ENCODE data around the gene PRSS23.

PRSS23 gene

DNA sequence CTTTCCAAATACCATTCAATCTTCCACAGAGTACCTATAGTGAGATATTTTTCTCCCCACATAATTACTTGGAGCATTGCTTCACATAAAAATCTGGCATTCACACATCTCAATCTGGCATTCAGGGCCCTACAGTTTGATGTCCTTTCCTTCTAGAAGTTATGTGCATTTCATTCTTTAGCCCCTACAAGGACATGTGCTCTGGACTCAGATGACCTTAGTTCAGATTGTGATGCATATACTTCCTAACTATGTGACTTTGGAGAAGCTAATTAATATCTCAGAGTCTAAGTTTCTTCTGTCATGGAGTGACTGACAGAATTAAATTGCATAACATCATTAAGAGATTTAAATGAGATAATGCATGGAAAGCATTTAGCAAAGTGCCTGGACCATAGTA is 25.9 kb upstream of the PRSS23 start:
- TF ChIP-seq, protein P1, sequence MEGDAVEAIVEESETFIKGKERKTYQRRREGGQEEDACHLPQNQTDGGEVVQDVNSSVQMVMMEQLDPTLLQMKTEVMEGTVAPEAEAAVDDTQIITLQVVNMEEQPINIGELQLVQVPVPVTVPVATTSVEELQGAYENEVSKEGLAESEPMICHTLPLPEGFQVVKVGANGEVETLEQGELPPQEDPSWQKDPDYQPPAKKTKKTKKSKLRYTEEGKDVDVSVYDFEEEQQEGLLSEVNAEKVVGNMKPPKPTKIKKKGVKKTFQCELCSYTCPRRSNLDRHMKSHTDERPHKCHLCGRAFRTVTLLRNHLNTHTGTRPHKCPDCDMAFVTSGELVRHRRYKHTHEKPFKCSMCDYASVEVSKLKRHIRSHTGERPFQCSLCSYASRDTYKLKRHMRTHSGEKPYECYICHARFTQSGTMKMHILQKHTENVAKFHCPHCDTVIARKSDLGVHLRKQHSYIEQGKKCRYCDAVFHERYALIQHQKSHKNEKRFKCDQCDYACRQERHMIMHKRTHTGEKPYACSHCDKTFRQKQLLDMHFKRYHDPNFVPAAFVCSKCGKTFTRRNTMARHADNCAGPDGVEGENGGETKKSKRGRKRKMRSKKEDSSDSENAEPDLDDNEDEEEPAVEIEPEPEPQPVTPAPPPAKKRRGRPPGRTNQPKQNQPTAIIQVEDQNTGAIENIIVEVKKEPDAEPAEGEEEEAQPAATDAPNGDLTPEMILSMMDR (IDR thresholded peaks at IDR 0.05; ENCODE audit: insufficient read depth, low read length, missing control alignments): no peak
- CTCF ChIA-PET: interaction anchor here (1.4 to 1.9 kb wide), 2 partner anchors 25 to 166 kb away, joined by 3 to 4 read pairs; no protein-coding TSS in a partner anchor

DNA sequence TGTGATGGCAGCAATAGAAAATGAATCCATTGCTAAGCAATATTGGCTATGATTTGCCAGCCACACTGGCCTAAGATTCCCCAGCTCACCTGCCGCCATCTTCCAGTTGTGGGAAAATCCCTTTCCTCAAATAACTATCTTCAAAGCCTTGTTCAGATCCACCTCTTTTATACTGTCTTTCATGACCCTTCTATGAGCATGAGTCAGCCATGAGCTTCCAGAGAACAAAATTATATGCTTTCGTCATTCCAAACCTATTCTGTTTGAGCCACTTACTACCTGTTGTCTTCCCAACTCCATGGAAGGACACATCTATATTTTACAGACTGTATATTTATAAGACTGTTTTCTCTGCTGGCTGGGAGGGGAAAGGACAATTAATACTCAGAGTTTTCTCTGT is 25.0 kb upstream of the PRSS23 start:
- ChIA-PET CTCF (interaction anchor here (1.1 to 1.9 kb wide), 4 partner anchors 9 to 167 kb away, joined by 3 to 7 read pairs (median 4); no protein-coding TSS in a partner anchor), POLR2A (interaction anchor here (0.8 kb wide), 1 partner anchor 27 kb away, joined by 3 read pairs; no protein-coding TSS in a partner anchor)
- TF ChIP-seq, protein P1 (IDR thresholded peaks at IDR 0.05; ENCODE audit: insufficient read depth, low read length, missing control alignments): no peak
- no peak for DNase-seq (ENCODE audit: low read depth, low spot score)
- H3K4me3 ChIP-seq (ENCODE audit: low read depth, low read length): no peak overlapping the region

More for the DNA sequence above, 25.9 kb upstream of the PRSS23 start:
- no peak overlapping the region for H3K4me3 ChIP-seq (ENCODE audit: low read depth, low read length)
- DNase-seq (ENCODE audit: low read depth, low spot score): no peak
- POLR2A ChIA-PET: interaction anchor here (0.6 kb wide), 1 partner anchor 34 kb away, joined by 3 read pairs; no protein-coding TSS in a partner anchor

DNA sequence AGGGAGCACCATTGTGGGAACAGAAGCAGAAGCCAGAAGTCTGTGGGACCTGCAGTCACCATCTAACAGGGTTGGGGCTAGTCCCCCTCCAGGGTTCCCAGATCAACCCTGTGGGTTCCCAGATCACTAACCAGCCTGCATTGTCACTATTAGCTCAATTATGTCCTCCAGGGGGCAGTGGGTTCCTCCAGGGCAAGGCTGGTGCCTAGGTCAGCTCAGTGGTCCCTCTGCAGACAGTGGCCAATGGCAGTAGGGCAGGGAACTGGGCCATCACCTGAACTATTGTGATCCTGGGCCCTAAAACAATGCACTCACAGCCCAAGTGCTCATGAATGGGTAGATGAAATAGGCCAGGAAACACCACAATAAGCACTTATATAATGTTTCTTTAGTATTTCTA is 18.8 kb upstream of the PRSS23 start:
- TF ChIP-seq, protein P1 (IDR thresholded peaks at IDR 0.05; ENCODE audit: insufficient read depth, low read length, missing control alignments): no peak
- ChIA-PET POLR2A (no interaction called here), CTCF (no interaction called here)
- H3K4me3 ChIP-seq (ENCODE audit: low read depth, low read length): no peak overlapping the region
- DNase-seq (ENCODE audit: low read depth, low spot score): no peak

DNA sequence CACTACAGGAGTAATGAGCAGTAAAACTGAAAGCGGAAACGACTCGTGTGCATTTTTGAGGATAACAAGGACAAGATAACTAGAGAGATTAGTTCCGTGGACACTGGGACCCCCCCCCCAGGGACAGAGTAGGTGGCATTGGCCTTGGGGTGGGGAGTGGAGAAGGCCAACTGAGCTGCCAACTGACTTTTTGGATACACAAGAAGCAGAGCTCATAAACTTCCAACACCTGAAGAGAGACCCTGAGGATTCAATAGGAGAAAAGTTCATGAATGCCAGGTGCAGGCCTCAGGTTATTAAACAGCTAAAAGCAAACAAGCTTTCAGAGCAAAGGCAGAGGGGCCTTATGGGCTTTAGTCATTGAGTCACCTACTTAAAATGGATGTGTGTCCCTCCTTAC is 17.6 kb upstream of the PRSS23 start:
- H3K4me3 ChIP-seq (ENCODE audit: low read depth, low read length): no peak overlapping the region
- ChIA-PET POLR2A (no interaction called here), CTCF (interaction anchor here (1.0 to 5.2 kb wide), 3 partner anchors 10 to 326 kb away, joined by 3 to 21 read pairs (median 4); no protein-coding TSS in a partner anchor)
- DNase-seq (ENCODE audit: low read depth, low spot score): no peak
- TF ChIP-seq, protein P1 (IDR thresholded peaks at IDR 0.05; ENCODE audit: insufficient read depth, low read length, missing control alignments): no peak

DNA sequence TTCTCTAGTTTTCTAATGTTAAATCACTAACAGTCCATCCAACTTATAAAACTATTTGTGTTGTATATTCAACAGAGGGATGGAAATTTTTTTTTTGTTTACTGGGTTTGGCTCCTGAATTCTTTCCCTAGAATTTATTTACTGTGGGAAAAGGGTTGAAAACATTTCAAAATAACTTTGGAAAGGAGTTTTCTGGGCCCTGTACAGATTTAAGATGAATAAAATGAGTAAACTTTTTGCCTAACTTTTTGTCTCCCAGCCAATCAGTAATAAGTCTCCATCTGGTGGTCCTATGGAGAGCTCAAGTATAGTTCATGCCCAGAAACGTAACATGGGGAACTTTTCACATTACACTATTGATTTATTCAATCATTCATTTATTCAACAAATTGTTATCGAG is 16.7 kb upstream of the PRSS23 start:
- no peak overlapping the region for H3K4me3 ChIP-seq (ENCODE audit: low read depth, low read length)
- TF ChIP-seq, protein P1 (IDR thresholded peaks at IDR 0.05; ENCODE audit: insufficient read depth, low read length, missing control alignments): no peak
- no peak for DNase-seq (ENCODE audit: low read depth, low spot score)
- CTCF ChIA-PET: interaction anchor here (1.3 to 5.2 kb wide), 5 partner anchors 8 to 175 kb away, joined by 4 to 21 read pairs (median 6); no protein-coding TSS in a partner anchor
- POLR2A ChIA-PET: interaction anchor here (1.3 to 2.8 kb wide), 3 partner anchors 17 to 35 kb away, joined by 4 to 9 read pairs (median 4); partner anchors contain the start of gene PRSS23

DNA sequence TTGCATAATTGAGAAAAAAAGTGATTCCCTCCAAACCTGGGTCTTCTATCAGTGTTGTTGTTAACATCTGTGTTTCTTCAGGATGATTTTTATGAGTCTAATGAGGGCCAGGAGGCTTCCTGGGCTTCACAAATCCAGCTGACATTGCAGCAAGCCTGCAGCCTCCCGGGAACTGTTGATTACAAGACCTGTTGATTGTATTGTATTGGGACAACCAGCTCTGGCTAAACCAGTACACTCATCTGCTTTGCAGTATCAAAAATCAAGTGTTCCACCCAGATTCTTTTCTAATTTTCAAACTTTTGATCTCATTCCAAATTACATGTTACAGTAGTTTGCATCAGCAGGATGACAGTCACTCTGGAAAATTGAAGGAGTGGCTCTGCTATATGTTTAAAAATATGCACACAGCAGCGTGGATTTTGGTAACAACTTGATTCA is 16.1 kb upstream of the PRSS23 start:
- no peak overlapping the region for H3K4me3 ChIP-seq (ENCODE audit: low read depth, low read length)
- POLR2A ChIA-PET: interaction anchor here (1.3 to 2.8 kb wide), 3 partner anchors 17 to 36 kb away, joined by 4 to 9 read pairs (median 4); partner anchors contain the start of gene PRSS23
- DNase-seq (ENCODE audit: low read depth, low spot score): no peak
- TF ChIP-seq, protein P1 (IDR thresholded peaks at IDR 0.05; ENCODE audit: insufficient read depth, low read length, missing control alignments): no peak
- CTCF ChIA-PET: interaction anchor here (0.7 to 5.2 kb wide), 7 partner anchors 9 to 175 kb away, joined by 3 to 21 read pairs (median 5); no protein-coding TSS in a partner anchor

Measured in AG04449 (cell line).